ENCODE results near the gene SLC35F6. TPM values are rescaled to one million over a fixed set of nuclear protein-coding genes. Genes with fewer than 3 reads are reported as not detected.
"Not testable (repeated sequence)": the region's sequence is repeated elsewhere in the genome, so short reads cannot be mapped to it uniquely, and the experiment has no call there.

The SLC35F6 gene
- total RNA-seq, 6 experiments from 2014 or later, result 14.2 to 73.9 (median 27.2) TPM

DNA sequence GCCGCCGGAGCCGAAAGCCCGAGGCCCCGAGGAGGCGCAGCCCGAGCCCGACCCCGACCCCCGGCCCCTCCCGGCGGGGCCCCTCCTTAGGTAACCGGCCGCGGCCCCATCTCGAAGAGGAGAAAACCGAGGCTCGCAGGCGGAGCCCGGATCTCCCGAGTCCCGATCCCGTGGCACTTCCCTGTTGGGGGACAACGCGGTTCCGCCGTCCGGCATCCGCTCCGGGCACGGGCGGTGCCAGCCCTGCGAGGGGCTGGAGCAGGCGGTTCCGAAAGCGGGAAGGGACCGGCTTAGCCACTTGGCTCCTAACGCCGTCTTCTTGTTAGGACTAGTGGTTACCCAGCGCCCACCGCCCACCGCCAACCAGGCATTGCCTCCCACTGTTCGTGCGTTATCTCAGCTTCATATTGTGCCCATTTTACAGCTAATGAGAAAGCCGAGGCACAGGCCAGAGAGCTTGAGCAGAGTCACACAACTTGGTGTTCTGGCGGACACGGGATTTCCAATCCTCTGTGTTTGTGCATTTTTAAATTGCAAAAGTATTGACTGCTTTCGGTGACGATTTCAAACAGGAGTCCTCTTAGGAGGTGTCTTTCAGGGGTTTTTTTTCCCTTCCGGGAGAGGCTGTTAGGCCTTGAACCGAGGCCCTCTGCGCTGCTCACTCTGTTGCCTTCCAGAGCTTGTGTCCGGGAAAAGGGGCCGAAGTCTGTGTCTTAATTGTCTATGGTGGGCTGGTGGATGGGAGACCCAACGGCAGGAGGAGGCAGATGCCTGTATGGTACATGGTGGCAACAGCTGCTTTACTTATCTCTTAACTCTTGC lies 22.3 kb downstream of the SLC35F6 start:
- no peaks in the 10 kb centered on the region for H3K27me3 ChIP-seq
- DNase-seq, result peak in 2 of 3 donors; percentile 57 to 70
- TF ChIP-seq, protein P1, sequence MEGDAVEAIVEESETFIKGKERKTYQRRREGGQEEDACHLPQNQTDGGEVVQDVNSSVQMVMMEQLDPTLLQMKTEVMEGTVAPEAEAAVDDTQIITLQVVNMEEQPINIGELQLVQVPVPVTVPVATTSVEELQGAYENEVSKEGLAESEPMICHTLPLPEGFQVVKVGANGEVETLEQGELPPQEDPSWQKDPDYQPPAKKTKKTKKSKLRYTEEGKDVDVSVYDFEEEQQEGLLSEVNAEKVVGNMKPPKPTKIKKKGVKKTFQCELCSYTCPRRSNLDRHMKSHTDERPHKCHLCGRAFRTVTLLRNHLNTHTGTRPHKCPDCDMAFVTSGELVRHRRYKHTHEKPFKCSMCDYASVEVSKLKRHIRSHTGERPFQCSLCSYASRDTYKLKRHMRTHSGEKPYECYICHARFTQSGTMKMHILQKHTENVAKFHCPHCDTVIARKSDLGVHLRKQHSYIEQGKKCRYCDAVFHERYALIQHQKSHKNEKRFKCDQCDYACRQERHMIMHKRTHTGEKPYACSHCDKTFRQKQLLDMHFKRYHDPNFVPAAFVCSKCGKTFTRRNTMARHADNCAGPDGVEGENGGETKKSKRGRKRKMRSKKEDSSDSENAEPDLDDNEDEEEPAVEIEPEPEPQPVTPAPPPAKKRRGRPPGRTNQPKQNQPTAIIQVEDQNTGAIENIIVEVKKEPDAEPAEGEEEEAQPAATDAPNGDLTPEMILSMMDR (IDR thresholded peaks at IDR 0.05), result no peak
- no peak for TF ChIP-seq POLR2A (IDR thresholded peaks at IDR 0.05)
- ATAC-seq, result peak; percentile 1 to 9 (median 3)
- peak overlapping the region; percentile 59 to 70 (median 65) for H3K4me3 ChIP-seq
- no peak overlapping the region for H3K27ac ChIP-seq
- peaks cover 0 to 4% (median 0%) of the 10 kb centered on the region in 4 donors for H3K4me1 ChIP-seq
- H3K9me3 ChIP-seq, result no peaks in the 10 kb centered on the region
- WGBS (ENCODE audit: insufficient coverage, low coverage, low lambda C conversion rate, missing lambda C conversion rate), result 9% methylated on average over 19 of the region's 55 CpGs
- intact Hi-C loops (cut with DNase I), result no loop called here
- H3K36me3 ChIP-seq, result no peaks in the 10 kb centered on the region

DNA sequence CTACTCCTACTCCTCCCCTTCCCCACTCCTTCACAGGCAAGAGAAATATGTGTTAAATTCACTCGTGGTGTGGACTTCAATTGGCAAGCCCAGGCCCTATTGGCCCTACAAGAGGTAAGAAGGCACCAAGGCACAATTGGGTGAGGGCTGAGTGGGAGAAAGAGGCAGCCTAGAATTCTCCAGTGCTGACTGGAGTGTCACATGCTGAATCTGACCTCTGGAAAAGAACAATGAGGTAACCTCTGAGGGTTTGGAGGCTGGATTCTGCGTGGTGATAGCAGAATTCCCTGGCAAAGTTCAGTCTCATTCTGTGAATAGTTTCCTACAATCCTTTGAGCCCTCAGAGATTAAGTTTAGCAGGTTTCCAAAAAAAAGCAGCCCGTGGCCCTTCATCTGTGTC lies 28.6 kb downstream of the SLC35F6 start:
- intact Hi-C loops (cut with DNase I), result no loop called here
- Histone ChIP-seq H3K9me3 (no peaks in the 10 kb centered on the region), H3K4me3 (no peak overlapping the region), H3K27ac (no peak overlapping the region), H3K36me3 (no peaks in the 10 kb centered on the region), H3K27me3 (no peaks in the 10 kb centered on the region), H3K4me1 (no peaks in the 10 kb centered on the region)
- no peak for TF ChIP-seq POLR2A (IDR thresholded peaks at IDR 0.05)
- TF ChIP-seq, protein P1 (IDR thresholded peaks at IDR 0.05), result no peak
- ATAC-seq, result no peak
- DNase-seq, result no peak
- 97% methylated on average over 2 of the region's 3 CpGs for WGBS (ENCODE audit: insufficient coverage, low coverage, low lambda C conversion rate, missing lambda C conversion rate)

DNA sequence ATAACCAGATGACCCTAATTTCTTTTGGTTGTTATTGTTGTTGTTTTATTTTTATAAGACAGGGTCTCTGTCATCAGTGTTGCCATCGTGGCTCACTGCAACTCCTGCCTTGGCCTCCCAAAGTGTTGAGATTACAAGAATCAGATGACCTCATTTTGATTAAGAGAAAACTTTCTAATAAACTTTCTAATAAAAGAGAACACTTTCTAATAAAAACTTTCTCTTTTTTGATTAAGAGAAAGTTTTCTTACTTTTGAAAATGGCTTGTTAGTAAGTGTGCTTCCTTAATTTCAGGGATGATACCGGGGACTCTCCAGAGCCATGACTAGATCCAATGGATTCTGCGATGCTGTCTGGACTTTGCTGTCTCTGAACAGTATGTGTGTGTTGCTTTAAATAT lies 29.4 kb downstream of the SLC35F6 start:
- no peak for TF ChIP-seq POLR2A (IDR thresholded peaks at IDR 0.05)
- TF ChIP-seq, protein P1 (IDR thresholded peaks at IDR 0.05), result no peak
- H3K27me3 ChIP-seq, result no peaks in the 10 kb centered on the region
- DNase-seq (no peak), ATAC-seq (no peak)
- H3K36me3 ChIP-seq, result no peaks in the 10 kb centered on the region
- no peak overlapping the region for H3K27ac ChIP-seq
- 93% methylated on average over 3 of the region's 3 CpGs for WGBS (ENCODE audit: insufficient coverage, low coverage, low lambda C conversion rate, missing lambda C conversion rate)
- H3K4me3 ChIP-seq, result no peak overlapping the region
- intact Hi-C loops (cut with DNase I), result no loop called here
- H3K9me3 ChIP-seq, result no peaks in the 10 kb centered on the region
- no peaks in the 10 kb centered on the region for H3K4me1 ChIP-seq

- H3K27ac ChIP-seq; ATAC-seq; DNase-seq; H3K4me3 ChIP-seq; H3K9me3 ChIP-seq; H3K27me3 ChIP-seq; H3K36me3 ChIP-seq; H3K4me1 ChIP-seq; intact Hi-C loops (cut with DNase I): not testable (repeated sequence)
- WGBS (ENCODE audit: insufficient coverage, low coverage, low lambda C conversion rate, missing lambda C conversion rate), result 96% methylated on average over 5 of the region's 17 CpGs
Measured at GRCh38 chr2:26795135-26795534, 31.1 kb downstream of the SLC35F6 start.

- intact Hi-C loops (cut with DNase I), result no loop called here
- Histone ChIP-seq H3K36me3 (no peaks in the 10 kb centered on the region), H3K4me1 (no peaks in the 10 kb centered on the region), H3K4me3 (no peak overlapping the region), H3K27me3 (no peaks in the 10 kb centered on the region), H3K9me3 (no peaks in the 10 kb centered on the region), H3K27ac (no peak overlapping the region)
- no peak for TF ChIP-seq POLR2A (IDR thresholded peaks at IDR 0.05)
- TF ChIP-seq, protein P1 (IDR thresholded peaks at IDR 0.05), result no peak
- 92% methylated on average over 4 of the region's 4 CpGs for WGBS (ENCODE audit: insufficient coverage, low coverage, low lambda C conversion rate, missing lambda C conversion rate)
- DNase-seq, result no peak
- ATAC-seq, result no peak
Measured at GRCh38 chr2:26801328-26801727, 37.2 kb downstream of the SLC35F6 start.
